GM12892 (cell line): ENCODE data around the gene P2RY4.

Source experiments
- POLR2A ChIP-seq: IDR thresholded peaks from 2 replicates; pipeline ENCODE4 v1.6.1; 2011; ENCODE audit warnings: low read depth, low read length, control low read depth
- POLR2AphosphoS5 ChIP-seq: IDR thresholded peaks from 2 replicates; pipeline ENCODE4 v1.6.1; 2011; ENCODE audit warnings: low read depth, low read length, control low read depth
- TAF1 ChIP-seq: IDR thresholded peaks from 2 replicates; pipeline ENCODE4 v1.6.1; 2011; ENCODE audit warnings: low read depth, mild to moderate bottlenecking, control low read depth, low read length, borderline replicate concordance

DNA sequence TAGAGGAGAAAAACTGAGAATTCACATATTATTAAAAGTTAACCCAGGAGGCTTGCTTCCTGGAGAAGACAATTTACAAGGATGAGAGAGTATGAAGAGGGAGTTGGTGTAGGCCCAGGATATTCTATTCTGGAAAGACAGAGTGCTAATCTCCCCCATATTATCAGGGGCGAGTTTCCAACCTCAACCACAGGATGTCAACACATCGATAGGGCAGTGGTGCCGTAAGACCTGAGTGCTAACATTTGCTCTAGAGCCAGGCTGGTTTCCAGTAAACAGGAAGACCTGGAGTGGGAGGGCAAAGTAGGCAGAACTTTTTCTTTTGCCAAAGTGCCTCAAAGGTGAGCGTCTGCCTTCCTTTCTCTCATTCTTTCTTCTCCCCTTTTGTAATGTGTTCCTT is 28.3 kb downstream of the P2RY4 start:
- TF ChIP-seq TAF1 (no peak), POLR2AphosphoS5 (no peak), POLR2A (no peak)
